HepG2 (cell line): ENCODE data around the gene ZNF584. TPM values are rescaled to one million over a fixed set of nuclear protein-coding genes. Genes with fewer than 3 reads are reported as not detected.

ENCODE experiments used
- AFF4 ChIP-seq: sonication (generic); formaldehyde crosslinking; IDR thresholded peaks from 2 replicates; pipeline ENCODE4 v1.4.0; 2020; ENCODE audit warnings: missing genetic modification reagents
- CREB3 ChIP-seq: sonication (generic); formaldehyde crosslinking; IDR thresholded peaks from 2 replicates; pipeline ENCODE4 v1.5.0; 2020; ENCODE audit warnings: missing genetic modification reagents
- ETV5 ChIP-seq: IDR thresholded peaks from 2 replicates; pipeline ENCODE4 v1.6.1; 2018; ENCODE audit warnings: missing biosample characterization, missing genetic modification reagents, inconsistent platforms, borderline replicate concordance
- GFI1 ChIP-seq: sonication (generic); formaldehyde crosslinking; IDR thresholded peaks from 2 replicates; pipeline ENCODE4 v1.5.0; 2020; ENCODE audit warnings: missing genetic modification reagents, mild to moderate bottlenecking, borderline replicate concordance
- HNRNPK ChIP-seq: fragments of 200-400 bp; formaldehyde crosslinking; IDR thresholded peaks from 2 replicates; pipeline ENCODE4 v1.6.1; 2018; ENCODE audit warnings: low read length, low read depth, moderate library complexity, mild to moderate bottlenecking; ENCODE audit not compliant: poor library complexity, severe bottlenecking
- IKZF4 ChIP-seq: sonication (generic); formaldehyde crosslinking; IDR thresholded peaks from 2 replicates; pipeline ENCODE4 v1.5.1; 2020; ENCODE audit warnings: borderline replicate concordance, mild to moderate bottlenecking, low read depth, missing genetic modification reagents; ENCODE audit errors: not compliant biosample characterization
- JUND ChIP-seq: sonication (generic); formaldehyde crosslinking; IDR thresholded peaks from 2 replicates; pipeline ENCODE4 v1.8.0; 2022; ENCODE audit warnings: mild to moderate bottlenecking, missing genetic modification reagents
- KMT2A ChIP-seq: sonication (generic); formaldehyde crosslinking; IDR thresholded peaks from 2 replicates; pipeline ENCODE4 v1.4.0; 2020; ENCODE audit warnings: missing genetic modification reagents
- PHF20 ChIP-seq: sonication (generic); formaldehyde crosslinking; IDR thresholded peaks from 2 replicates; pipeline ENCODE4 v1.5.0; 2020; ENCODE audit warnings: mild to moderate bottlenecking, missing genetic modification reagents
- STAG1 ChIP-seq: sonication (generic); formaldehyde crosslinking; IDR thresholded peaks from 2 replicates; pipeline ENCODE4 v1.4.0; 2020; ENCODE audit warnings: missing genetic modification reagents
- THAP11 ChIP-seq: IDR thresholded peaks from 2 replicates; pipeline ENCODE4 v1.6.1; 2016; ENCODE audit warnings: missing biosample characterization, missing genetic modification reagents
- U2AF1 ChIP-seq: fragments of 200-400 bp; formaldehyde crosslinking; optimal IDR thresholded peaks from 2 replicates; pipeline ENCODE3; 2017; ENCODE audit warnings: mild to moderate bottlenecking, low read depth, low read length
- WIZ ChIP-seq: sonication (generic); formaldehyde crosslinking; IDR thresholded peaks from 2 replicates; pipeline ENCODE4 v1.5.1; 2020; ENCODE audit warnings: mild to moderate bottlenecking, missing genetic modification reagents
- ZNF232 ChIP-seq: sonication (generic); formaldehyde crosslinking; IDR thresholded peaks from 2 replicates; pipeline ENCODE4 v1.4.0; 2020; ENCODE audit warnings: missing genetic modification reagents, borderline replicate concordance
- ZNF709 ChIP-seq: sonication (generic); formaldehyde crosslinking; IDR thresholded peaks from 2 replicates; pipeline ENCODE4 v1.5.0; 2020; ENCODE audit warnings: mild to moderate bottlenecking, missing genetic modification reagents
- ZNF879 ChIP-seq: sonication (generic); formaldehyde crosslinking; IDR thresholded peaks from 2 replicates; pipeline ENCODE4 v1.8.1; 2023; ENCODE audit warnings: missing genetic modification reagents
- polyA plus RNA-seq, 8 experiments: library from polyadenylated mRNA; depleted of rRNA in 3 of 8; stranded (reverse) in 7 of 8; unstranded in 1 of 8; fragments of >200 nt; fragmentation: Illumina TruSeq in 4 of 8; extraction: Trizol in 4 of 8; gene quantifications; 2 replicates each; pipeline versions ENCODE4 v1.2.1 to v1.2.3, GENCODE V29; 2011 to 2016; ENCODE audit warnings: low read depth in 4 of 8, missing spikeins in 1 of 8, mixed read lengths in 1 of 8; ENCODE audit not compliant: insufficient read depth in 1 of 8
- total RNA-seq, 5 experiments: library from RNA; depleted of rRNA; stranded (reverse); fragments of >200 nt; fragmentation: Illumina TruSeq; extraction: Trizol; gene quantifications; 2 replicates each; pipeline ENCODE4 v1.2.3, GENCODE V29; 2016; ENCODE audit warnings: low read depth in 1 of 5
- TF ChIP-seq, protein P1 (sequence below): sonication (generic); formaldehyde crosslinking; IDR thresholded peaks from 2 replicates; pipeline ENCODE4 v1.4.0; 2020; ENCODE audit warnings: missing genetic modification reagents
- TF ChIP-seq, protein P2 (sequence below): IDR thresholded peaks from 2 replicates; pipeline ENCODE4 v1.6.1; 2012; ENCODE audit warnings: low read depth, low read length, improper control_type of control experiment
- TF ChIP-seq, protein P3 (sequence below): sonication (generic); formaldehyde crosslinking; IDR thresholded peaks from 2 replicates; pipeline ENCODE4 v1.5.1; 2020; ENCODE audit warnings: mild to moderate bottlenecking, missing genetic modification reagents, borderline replicate concordance

Gene ZNF584
- total and polyA plus RNA-seq, 2 of the 13 experiments (the other 11 are each of a cell fraction or from before 2014, with no cell fraction given) = 2.4 to 7.0 TPM

DNA sequence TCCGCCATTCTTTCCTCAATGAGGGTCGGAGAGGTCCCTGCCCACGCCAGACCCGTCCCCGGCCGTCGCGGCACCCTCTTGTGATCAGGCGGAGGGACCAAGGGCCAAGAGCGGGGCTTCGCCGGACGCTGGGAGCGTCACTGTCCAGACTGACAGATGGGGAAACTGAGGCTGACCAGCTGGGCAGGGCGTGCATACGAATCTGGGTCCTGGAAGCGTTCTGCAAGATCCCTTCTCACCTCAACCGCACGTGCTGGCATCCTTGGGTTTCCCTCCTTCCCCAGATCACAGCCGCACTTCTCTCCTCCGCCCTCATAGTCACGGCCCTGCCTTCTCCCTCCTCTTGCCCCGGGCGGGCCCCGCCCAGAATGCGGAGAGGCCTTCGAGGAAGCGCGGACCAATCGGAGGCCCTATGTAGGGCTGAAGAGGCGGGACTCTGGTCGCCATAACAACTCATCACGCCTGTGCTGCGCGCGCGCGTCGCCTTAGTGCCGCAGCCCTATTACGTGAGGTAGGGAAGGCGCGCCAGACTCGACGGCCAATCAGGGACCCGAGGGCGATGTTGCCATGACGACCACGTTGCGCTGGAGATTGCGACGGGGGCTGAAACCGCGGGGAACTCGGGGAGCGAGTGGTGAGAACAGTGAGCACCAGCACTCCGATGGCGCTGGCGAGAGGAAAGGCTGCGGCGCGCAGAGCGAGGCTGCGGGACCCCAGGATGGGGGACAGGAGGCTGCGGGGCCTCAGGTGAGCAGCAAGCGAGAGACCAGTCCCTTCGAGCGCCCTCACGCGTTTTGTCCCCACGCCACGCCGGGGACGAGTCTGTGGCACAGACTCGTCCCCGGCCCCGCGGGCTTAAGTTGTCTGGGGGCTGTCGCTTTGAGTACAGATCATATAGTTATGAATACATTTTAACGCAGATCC is 7.3 kb upstream of the ZNF584 start (continued):
- TF ChIP-seq, protein P1, sequence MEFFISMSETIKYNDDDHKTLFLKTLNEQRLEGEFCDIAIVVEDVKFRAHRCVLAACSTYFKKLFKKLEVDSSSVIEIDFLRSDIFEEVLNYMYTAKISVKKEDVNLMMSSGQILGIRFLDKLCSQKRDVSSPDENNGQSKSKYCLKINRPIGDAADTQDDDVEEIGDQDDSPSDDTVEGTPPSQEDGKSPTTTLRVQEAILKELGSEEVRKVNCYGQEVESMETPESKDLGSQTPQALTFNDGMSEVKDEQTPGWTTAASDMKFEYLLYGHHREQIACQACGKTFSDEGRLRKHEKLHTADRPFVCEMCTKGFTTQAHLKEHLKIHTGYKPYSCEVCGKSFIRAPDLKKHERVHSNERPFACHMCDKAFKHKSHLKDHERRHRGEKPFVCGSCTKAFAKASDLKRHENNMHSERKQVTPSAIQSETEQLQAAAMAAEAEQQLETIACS (CRISPR knock-in tag) = 0 out of 2 replicates have a peak, but pooled peaks have one; percentile 27
- TF ChIP-seq THAP11 (CRISPR knock-in tag) (peak; percentile 86), STAG1 (CRISPR knock-in tag) (no peak), GFI1 (no peak), ETV5 (CRISPR knock-in tag) (no peak; the same call in 1 of the 2 replicates), JUND (CRISPR knock-in tag) (peak; percentile 30; the same call in 1 of the 2 replicates), ZNF232 (CRISPR knock-in tag) (no peak), IKZF4 (CRISPR knock-in tag) (no peak), ZNF879 (CRISPR knock-in tag) (peak; percentile 68; the same call in 1 of the 2 replicates), AFF4 (CRISPR knock-in tag) (no peak), CREB3 (CRISPR knock-in tag) (no peak), WIZ (CRISPR knock-in tag) (no peak), PHF20 (CRISPR knock-in tag) (0 out of 2 replicates have a peak, but pooled peaks have one; percentile 15), U2AF1 (no peak), KMT2A (peak; percentile 41), ZNF709 (CRISPR knock-in tag) (peak; percentile 42; the same call in 1 of the 2 replicates), HNRNPK (no peak)
- TF ChIP-seq, protein P2, sequence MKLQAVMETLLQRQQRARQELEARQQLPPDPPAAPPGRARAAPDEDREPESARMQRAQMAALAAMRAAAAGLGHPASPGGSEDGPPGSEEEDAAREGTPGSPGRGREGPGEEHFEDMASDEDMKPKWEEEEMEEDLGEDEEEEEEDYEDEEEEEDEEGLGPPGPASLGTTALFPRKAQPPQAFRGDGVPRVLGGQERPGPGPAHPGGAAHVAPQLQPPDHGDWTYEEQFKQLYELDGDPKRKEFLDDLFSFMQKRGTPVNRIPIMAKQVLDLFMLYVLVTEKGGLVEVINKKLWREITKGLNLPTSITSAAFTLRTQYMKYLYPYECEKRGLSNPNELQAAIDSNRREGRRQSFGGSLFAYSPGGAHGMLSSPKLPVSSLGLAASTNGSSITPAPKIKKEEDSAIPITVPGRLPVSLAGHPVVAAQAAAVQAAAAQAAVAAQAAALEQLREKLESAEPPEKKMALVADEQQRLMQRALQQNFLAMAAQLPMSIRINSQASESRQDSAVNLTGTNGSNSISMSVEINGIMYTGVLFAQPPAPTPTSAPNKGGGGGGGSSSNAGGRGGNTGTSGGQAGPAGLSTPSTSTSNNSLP = no peak
- TF ChIP-seq, protein P3, sequence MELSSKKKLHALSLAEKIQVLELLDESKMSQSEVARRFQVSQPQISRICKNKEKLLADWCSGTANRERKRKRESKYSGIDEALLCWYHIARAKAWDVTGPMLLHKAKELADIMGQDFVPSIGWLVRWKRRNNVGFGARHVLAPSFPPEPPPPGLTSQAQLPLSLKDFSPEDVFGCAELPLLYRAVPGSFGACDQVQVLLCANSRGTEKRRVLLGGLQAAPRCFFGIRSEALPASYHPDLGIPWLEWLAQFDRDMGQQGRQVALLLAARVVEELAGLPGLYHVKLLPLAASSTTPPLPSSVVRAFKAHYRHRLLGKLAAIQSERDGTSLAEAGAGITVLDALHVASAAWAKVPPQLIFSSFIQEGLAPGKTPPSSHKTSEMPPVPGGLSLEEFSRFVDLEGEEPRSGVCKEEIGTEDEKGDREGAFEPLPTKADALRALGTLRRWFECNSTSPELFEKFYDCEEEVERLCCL (CRISPR knock-in tag) = no peak
